ENCODE results near the gene ST14.

- TF ChIP-seq ZNF248 (tag by site-specific recombination; IDR thresholded peaks at IDR 0.05) (no peak), PRDM10 (tag by site-specific recombination; IDR thresholded peaks at IDR 0.05) (no peak), REPIN1 (tag by site-specific recombination; IDR thresholded peaks at IDR 0.05; ENCODE audit: low read depth) (no peak), ZNF558 (tag by site-specific recombination; IDR thresholded peaks at IDR 0.05) (no peak), SP3 (tag by site-specific recombination; IDR thresholded peaks at IDR 0.05) (no peak), ZNF747 (tag by site-specific recombination; IDR thresholded peaks at IDR 0.05) (no peak), PATZ1 (tag by site-specific recombination; IDR thresholded peaks at IDR 0.05) (no peak), ZNF776 (tag by site-specific recombination; IDR thresholded peaks at IDR 0.05; ENCODE audit: borderline replicate concordance) (no peak)
- TF ChIP-seq, protein P1, sequence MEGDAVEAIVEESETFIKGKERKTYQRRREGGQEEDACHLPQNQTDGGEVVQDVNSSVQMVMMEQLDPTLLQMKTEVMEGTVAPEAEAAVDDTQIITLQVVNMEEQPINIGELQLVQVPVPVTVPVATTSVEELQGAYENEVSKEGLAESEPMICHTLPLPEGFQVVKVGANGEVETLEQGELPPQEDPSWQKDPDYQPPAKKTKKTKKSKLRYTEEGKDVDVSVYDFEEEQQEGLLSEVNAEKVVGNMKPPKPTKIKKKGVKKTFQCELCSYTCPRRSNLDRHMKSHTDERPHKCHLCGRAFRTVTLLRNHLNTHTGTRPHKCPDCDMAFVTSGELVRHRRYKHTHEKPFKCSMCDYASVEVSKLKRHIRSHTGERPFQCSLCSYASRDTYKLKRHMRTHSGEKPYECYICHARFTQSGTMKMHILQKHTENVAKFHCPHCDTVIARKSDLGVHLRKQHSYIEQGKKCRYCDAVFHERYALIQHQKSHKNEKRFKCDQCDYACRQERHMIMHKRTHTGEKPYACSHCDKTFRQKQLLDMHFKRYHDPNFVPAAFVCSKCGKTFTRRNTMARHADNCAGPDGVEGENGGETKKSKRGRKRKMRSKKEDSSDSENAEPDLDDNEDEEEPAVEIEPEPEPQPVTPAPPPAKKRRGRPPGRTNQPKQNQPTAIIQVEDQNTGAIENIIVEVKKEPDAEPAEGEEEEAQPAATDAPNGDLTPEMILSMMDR (tag by site-specific recombination; IDR thresholded peaks at IDR 0.05), result no peak
Measured at GRCh38 chr11:130128626-130129025, 31.0 kb upstream of the ST14 start.
